IMR-90 (cell line): ENCODE measurements around the gene UCKL1.

Experiments
- BHLHE40 ChIP-seq: fragments of 150-350 bp; IDR thresholded peaks from 2 replicates; pipeline ENCODE4 v1.6.1; 2016; ENCODE audit warnings: mild to moderate bottlenecking, low read depth, low read length
- CEBPB ChIP-seq: IDR thresholded peaks from 2 replicates; pipeline ENCODE4 v1.6.1; 2012; ENCODE audit warnings: low read depth, low read length, improper control_type of control experiment
- CTCF ChIP-seq: conservative IDR thresholded peaks from 2 replicates; pipeline ENCODE4 v1.5.1; 2012; ENCODE audit warnings: mild to moderate bottlenecking, low read depth, low read length, improper control_type of control experiment
- ELK1 ChIP-seq: fragments of 150-350 bp; IDR thresholded peaks from 2 replicates; pipeline ENCODE4 v1.6.1; 2016; ENCODE audit warnings: low read depth, mild to moderate bottlenecking, low read length, moderate library complexity, borderline replicate concordance
- POLR2A ChIP-seq: IDR thresholded peaks from 2 replicates; pipeline ENCODE4 v1.6.1; 2012; ENCODE audit warnings: mild to moderate bottlenecking, low read depth, low read length
- RAD21 ChIP-seq: IDR thresholded peaks from 2 replicates; pipeline ENCODE4 v1.6.1; 2012; ENCODE audit warnings: low read length, improper control_type of control experiment
- RCOR1 ChIP-seq: IDR thresholded peaks from 2 replicates; pipeline ENCODE4 v1.6.1; 2012; ENCODE audit warnings: mild to moderate bottlenecking, low read length, improper control_type of control experiment; ENCODE audit not compliant: insufficient replicate concordance
- RFX5 ChIP-seq: IDR thresholded peaks from 2 replicates; pipeline ENCODE4 v1.8.0; 2012; ENCODE audit warnings: low read depth, mild to moderate bottlenecking, low read length, moderate library complexity
- SMC3 ChIP-seq: fragments of 150-350 bp; IDR thresholded peaks from 2 replicates; pipeline ENCODE4 v1.6.1; 2016; ENCODE audit warnings: low read depth, mild to moderate bottlenecking, antibody characterized with exemption, low read length, moderate library complexity
- TF ChIP-seq, protein P1 (sequence below): fragments of 150-350 bp; IDR thresholded peaks from 2 replicates; pipeline ENCODE4 v1.6.1; 2017; ENCODE audit warnings: mild to moderate bottlenecking, antibody characterized with exemption, low read length, low read depth

DNA sequence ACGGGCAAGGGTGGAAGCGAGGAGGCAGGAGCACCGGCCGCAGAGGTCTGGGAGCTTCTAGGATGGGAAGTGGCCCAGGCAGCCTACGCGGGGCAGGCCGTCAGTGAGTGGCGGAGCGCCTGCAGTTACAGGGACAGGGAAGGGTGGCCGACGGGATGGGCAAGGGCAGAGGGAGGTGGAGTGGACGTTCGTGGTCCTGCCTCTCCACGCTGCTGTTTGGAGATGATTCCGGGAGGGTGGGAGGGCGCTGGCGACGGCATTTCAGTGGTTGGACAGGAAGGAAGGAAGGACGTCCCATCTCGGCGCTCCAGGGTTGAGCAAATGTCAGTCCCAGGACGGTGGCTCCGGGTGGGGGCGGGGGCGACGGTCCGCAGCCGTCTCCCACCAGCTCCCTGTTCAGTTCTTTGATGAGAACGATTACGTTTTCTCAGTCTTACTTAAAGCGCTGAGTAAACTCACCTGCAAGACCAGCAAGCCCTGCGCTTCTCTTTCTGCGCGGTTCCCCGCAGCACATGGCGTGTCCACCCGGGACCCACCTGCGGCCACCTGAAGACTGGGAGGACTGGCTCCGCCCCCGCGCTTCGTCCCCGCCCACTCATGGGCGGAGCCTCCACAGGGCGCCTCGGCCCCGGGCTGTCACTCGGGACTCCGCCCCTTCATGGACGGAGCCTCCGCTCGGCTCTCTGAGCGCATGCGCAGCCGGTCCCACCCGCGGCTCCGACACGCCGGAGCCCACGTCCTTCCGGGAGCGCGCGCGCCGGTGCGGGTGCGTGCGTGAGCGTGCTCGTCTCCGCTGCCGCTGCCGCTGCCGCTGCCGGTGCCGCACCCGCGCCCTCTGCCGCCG lies 61.6 kb downstream of the UCKL1 start, which contains the start of gene DNAJC5:
- TF ChIP-seq CTCF = no peak
- TF ChIP-seq POLR2A = no peak
- TF ChIP-seq RFX5 = no peak
- no peak for TF ChIP-seq CEBPB
- TF ChIP-seq, protein P1, sequence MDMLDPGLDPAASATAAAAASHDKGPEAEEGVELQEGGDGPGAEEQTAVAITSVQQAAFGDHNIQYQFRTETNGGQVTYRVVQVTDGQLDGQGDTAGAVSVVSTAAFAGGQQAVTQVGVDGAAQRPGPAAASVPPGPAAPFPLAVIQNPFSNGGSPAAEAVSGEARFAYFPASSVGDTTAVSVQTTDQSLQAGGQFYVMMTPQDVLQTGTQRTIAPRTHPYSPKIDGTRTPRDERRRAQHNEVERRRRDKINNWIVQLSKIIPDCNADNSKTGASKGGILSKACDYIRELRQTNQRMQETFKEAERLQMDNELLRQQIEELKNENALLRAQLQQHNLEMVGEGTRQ = no peak
- TF ChIP-seq BHLHE40 = no peak
- TF ChIP-seq RCOR1 = no peak
- TF ChIP-seq RAD21 = no peak
- TF ChIP-seq SMC3 = no peak
- TF ChIP-seq ELK1 = no peak
